Occipital lobe (tissue), 2 donors: Measurements from ENCODE around the gene RTL1. TPM values are rescaled to one million over a fixed set of nuclear protein-coding genes. Genes with fewer than 3 reads are reported as not detected.

Source experiments
- DNase-seq: peaks from one replicate; lab custom pipeline; 2025; lab: John Stamatoyannopoulos, UW
- total RNA-seq: library from RNA; depleted of rRNA; stranded (reverse); fragments of >200 nt; gene quantifications from one replicate; pipeline ENCODE4 v1.2.3, GENCODE V29; 2014

RTL1 gene
- total RNA-seq, 1 donor from 2014 or later: not detected

DNA sequence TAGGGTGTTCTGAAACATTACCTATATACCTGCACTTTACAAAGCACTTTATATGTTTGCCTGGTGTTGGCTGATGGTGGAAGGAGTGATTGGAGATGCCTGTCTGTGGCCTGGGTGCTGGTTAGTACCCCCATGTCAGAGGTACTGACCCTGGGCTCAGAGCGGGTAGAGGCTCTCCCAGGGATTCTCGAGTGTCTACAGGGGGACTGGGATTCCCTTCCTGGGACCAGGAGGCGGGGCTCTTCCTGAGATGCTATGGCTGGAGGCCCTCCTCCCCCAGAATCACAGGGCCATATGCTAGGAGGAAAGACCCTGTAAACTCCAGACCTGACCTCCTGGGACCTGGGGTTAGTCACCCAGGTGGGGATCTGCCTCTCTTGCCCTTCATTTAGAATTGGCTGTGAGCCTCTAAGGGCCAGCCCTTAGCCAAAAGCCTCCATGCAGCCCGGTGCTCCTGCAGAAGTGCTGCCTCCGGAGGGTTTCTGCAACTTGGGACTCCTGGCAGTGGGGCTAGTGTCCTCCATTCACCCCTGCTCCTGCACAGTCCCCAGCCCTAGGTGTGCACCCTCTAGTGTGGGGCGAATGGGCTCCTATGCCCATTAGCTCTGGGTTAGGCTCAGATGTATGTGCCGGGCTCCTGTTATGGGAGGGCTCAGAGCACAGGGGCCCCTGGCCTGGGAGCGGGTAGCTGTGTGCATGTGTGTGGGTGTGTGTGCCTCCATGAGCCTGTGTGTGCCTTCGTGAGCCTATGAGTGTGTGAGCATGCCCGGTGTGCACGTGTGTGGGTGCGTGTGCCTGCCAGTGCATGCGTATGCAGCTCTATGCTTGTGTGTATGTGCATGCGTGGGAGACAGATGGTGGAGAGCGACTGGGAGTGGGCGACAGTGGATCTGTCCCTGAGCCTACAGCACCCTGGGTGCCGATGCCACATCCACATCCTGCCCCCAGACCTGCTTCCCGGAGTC is 36.6 kb downstream of the RTL1 start:
- no peak for DNase-seq

DNA sequence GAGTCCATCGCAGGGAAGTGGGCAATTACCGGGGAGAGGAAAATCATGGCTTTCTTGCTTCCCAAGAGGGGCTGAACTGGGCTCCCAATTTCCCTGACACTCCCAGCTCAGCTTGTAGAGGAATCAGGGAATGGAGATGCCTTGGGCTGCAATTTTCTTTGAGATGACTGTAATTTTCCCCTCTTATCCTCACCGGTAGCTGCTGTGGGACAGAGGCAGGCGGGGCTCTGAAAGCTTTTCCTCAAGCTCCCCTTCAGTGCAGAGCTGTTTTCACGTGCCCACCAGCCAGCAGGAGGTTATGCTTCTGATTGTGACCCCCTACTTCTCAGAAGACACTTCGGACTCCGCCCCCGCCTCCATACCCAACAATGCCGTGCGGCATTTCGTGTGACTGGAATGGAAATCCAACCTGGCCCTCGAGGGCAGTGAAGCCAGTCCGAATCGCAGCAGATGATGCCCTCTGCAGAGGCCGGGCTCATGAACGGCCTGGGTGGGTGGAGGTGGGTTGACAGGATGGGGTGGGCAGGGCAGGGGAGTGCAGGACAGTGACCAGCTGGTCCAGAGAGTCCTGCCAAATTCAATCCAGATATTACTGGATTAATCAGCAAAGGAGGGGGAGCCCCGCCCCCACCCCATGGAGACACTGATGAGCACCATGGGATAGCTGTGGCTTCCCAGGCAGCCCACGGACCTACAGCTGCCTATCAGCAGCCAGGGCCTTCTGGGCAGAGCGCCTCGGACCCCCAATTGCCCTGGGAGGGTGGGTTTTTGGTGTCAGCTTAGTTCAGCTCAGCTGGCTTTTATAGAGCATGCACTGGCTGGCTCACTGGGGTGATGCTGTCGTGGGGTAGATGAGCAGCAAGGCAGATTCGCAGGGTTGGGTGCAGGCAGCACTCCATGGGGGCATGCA is 37.6 kb downstream of the RTL1 start:
- no peak for DNase-seq

DNA sequence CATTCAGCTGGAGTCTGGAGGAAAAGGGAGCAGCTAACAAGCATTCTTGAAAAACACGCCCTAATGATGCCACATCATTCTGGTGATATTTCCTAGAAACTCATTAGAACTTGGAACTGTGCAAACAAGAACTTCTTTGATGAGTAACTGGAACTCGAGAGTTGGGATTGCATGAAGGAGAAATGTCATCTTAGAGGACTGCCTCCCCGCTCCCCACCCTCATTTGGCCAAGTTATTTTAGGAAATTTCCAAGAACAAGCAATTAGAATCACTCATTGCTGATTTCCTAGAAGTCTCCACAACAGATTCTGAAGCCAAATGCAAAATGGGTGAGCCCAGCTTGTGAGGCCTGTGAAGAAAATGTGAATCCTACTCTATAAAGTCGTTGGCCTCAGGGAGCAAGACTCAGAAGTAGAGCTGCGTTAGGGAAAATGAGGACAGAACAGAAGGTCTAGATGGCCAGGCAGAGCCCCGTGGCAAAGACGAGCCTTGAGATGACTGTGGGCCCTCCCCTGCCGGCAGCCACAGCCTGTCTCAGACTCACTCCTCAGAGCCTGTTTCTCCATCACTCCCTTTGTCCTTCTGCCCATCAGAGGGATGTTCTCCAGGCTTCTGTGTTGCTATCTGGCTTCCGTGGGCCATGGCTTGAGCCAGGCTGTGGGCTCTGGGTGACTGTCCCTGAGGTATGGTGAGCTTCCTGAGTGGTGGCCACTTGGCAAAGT is 38.4 kb downstream of the RTL1 start:
- DNase-seq: no peak

DNA sequence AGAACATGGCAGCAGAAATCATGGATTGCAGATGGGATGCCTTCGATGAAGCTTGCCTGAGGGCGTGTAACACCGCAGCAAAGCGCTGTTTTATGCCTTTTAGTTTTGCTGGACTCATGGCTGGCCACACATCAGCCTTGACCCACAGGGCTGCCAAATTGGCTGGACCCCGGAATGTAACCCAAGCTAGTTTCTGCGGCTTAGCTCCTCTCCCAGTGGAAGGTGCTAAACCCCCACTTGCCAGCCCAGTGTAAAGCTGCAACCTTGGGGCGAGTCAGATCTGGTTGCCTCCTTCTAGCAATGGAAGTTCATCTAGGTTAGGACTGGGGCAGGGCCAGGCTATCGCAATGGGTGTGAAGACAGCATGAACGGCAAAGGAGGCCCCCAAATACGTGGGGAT is 39.3 kb downstream of the RTL1 start:
- DNase-seq: no peak

DNA sequence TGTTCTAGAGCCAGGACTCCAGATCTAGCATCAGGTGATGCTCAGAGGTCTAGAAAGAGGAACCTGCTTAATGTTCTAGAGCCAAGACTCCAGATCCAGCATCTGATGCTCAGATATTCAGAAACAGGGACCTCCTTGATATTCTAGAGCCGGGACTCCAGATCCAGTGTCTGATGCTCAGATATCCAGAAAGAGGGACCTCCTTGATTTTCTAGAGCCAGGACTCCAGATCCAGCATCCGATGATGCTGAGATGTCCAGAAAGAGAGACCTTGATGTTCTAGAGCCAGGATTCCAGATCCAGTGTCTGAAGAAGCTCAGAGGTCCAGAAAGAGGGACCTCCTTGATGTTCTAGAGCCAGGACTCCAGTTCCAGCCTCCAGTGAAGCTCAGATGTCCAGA is 40.7 kb downstream of the RTL1 start:
- DNase-seq: no peak

DNA sequence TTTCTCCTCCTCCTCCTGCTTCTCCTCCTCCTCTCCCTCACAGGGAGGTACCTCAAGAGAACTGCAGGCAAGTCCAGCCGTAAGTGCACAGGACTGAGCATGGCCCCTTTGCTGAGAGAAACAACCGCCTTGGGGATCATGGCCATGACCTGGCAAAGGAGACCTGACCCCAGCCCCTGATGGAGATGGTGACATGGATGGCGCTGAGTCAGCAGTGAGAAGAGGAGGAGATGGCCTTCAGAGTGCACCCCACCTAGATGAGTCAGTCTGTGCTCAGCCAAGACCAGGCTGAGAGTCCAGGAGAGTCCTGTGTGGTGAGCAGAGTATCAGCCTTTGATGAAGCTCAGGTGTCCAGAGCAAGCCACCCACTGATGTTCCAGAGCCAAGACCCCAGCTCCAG is 41.2 kb downstream of the RTL1 start:
- DNase-seq: no peak

DNA sequence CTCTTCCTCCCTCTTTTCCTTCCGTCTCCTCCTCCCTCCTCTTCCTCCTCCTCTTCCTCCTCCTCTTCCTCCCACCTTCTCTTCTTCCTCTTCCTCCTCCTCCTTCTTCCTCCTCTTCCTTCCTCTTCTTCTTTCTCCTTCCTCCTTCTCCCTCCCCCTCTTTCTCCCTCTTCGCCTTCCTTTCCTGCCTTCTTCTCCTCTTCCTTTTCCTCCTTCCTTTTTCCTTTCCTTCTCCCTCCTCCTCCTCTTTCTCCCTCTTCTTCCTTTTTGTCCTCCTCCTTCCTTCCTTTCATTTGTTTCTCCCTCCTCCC is 41.6 kb downstream of the RTL1 start:
- DNase-seq: no peak

DNA sequence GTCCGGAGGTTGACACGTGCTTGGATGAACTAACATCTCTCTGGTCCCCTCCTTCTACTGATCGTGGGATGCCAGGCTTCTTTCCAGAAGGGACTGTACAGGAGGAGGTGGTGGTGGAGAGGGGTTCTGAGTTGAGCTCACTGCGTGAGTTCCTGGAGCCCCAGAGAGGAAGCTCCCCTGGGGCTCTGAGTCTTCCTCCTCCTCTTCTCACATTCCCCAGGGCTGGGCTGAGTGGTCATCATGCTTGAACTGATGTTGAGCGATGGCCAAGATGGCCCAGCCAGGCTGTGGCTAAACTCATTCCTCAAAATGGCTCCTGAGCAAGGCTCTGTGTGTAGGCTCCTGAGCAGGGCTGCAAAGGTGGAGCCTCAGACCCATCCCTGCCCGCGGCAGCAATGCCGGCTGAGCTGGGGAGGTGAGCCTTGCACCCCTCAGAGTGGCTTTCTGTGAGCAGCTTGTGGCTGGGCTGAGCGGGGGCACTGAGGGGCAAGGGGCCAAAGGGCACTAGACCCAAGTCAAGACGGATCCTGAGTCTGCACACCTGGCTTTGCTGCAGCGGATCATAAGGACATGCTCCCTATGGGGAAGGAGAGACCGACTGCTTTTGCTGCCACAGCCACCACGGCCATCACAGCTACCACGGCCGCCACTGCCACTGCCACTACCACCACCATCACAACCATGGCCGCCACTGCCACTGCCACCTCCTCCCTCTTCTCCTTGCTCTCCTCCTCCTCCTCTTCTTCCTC is 42.2 kb downstream of the RTL1 start:
- no peak for DNase-seq

DNA sequence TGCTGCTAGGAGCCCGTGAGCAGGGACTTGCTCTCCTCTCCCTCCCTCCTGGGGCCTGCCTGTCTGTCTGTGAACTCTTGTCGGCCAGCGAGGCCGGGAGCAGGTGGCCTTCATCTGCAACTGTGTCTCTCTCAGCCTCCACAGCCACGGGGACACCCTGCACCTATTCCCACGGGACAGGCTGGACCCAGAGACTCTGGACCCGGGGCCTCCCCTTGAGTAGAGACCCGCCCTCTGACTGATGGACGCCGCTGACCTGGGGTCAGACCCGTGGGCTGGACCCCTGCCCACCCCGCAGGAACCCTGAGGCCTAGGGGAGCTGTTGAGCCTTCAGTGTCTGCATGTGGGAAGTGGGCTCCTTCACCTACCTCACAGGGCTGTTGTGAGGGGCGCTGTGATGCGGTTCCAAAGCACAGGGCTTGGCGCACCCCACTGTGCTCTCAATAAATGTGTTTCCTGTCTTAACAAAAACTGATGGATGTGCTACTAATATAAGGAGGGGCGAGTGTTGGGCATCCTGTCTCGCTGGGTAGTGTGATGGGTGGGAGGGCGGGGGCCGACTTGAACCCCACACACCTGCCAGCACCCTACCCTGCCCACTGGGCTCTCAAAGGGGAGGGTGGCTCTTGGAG is 42.9 kb downstream of the RTL1 start:
- no peak for DNase-seq

DNA sequence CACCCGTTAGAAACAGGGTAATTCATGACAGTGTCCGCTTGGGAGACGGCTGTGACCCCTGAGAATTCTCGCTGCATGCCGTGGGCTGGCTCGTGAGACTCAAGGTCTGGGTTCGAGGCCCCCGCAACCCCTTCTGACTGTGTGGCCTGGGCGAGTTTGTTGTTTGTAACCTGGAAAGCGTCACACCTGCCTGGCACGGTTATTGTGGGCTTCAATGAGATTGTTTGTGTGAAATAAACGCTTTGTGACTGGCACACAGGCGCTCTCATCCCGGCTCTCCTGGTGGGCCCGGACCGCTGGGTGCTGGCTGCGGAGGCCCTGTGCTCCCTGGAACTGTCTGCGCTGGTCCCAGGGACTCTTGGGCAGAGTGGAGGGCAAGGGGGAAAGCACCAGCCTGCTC is 43.7 kb downstream of the RTL1 start:
- no peak for DNase-seq

DNA sequence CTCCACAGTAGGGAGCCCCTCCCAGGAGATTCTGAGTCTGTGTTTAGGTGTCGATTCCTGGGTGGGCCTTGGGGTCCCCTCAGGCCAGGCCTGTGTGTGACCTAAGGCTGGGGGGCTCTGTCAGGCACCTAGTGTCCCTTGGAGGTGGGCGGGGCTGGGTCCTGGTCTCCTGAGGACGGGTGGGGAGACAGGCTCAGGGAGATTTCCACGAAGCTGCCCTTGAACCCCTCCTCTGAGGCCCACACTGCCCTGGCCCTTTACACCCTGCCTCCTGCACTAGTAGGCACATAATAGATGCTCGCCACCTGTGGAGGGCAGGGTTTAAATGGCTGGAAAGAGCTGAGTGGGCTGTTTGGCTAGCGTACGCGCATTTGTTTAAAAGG is 44.7 kb downstream of the RTL1 start:
- DNase-seq: no peak

DNA sequence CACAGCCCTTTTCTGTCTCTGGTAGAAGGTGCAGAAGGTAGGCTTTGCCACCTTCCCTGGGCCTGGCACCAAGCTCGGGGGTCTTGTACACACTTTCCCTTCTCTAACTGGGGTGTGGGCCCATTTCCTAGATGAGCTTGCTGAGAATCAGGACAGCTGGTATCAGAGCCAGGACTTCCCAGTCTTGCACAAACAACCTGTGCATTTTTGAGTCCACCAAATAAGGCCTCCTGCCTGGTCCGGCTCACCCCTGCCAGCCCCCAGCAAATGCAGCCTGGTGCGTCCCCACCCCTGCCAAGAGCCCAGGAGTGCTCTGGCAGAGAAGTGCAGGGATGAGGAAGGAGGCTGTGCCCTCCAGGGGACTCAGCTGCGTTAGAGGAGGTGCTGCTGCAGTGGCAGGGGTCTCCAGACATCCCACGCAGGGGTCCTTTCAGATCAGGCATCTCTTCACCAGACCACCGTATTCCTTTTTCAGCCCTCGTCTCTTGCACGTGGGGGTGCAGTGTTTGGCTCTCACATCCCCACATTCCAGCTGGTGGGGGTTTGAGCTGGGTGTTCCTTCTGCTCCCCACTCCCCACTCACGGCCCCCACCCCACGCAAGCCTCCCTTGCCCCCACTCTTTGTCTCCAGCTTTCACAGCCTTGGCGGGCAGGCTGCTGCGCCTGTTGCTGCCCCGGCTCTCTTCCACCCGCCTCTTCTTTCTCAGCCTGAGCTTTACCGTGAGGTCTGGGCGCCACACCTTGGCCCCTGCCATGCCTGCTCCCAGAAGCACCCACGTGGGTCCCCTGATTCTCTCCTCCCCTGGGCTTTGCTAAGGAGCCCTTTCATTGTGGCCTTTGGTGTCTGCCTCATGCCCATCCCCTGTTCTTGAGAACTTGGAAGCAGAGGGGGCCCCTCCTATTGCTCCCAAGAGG is 45.3 kb downstream of the RTL1 start:
- no peak for DNase-seq

DNA sequence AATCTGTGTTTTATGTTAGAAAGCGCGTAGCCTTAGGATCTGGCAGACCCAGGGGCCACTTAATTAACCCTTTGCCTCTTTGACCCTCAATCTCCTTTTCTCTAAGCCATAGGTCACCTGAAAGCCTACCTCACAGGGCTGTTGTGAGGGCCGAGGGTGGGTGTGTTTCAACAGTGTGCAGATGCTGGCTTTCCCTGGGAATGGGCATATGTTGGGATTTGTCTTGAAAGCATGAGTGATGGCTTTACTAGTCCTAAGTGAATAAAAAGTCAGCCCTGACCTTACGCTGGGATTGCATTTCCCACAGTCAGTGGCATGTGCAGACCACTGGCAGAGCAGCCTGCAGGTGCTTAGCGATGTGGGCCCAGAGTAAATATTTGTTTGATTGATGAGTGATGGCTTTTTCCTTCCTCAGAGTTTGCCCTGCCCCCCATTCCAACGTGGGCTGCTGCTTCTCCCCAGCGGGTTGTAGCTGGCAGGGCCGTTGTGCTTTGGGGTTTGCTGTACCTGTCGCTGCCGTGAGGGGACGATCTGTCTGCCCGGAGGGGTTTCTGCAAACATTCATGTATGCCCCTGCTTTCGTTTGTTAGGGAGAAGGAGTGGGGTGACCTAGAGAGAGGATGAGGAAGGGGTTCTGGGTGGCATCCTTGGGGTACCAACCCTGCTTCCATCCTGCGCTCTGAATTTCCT is 46.1 kb downstream of the RTL1 start:
- no peak for DNase-seq

DNA sequence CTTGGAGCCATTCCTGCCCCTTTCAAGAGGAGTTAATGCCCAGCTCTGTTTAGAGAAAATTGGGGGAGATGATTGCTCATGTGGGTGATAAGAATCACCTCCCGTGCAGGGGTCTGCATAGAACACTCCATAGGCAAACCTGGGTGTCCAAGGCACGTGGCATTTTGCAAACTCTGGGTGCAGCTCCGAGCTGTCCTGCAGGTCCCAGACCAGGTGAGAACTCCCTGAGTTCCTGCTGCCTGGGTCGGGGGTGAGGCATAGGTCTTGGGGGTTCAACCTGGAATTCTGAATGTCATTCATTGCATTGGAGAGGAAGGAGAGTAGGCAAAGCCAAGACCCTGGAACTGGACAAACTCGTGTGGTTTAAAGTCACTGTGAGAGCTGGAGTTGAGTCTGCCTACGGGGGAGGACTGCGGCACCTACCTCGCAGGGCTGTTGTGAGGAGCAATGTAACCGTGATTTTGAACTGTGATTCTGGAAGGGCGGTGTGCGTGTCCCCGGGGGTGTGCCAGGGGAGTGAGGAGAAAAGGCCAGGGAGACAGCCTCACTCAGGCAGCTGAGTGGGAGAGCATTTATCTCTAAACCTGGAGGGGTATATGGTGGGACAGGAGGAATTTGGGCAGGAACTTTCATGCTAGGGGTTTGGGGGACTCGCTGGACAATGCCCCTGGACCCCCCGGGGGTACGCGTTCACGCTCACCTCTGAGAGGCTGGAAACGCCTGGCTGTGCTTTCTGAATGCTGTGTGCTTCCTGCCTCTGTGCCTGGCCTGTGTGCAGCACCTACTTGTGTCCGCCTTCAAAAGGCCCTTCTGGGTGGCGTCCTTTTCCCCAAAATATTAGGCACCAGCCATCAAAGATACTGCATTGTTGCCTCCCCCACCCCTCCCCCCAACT is 47.2 kb downstream of the RTL1 start:
- no peak for DNase-seq

DNA sequence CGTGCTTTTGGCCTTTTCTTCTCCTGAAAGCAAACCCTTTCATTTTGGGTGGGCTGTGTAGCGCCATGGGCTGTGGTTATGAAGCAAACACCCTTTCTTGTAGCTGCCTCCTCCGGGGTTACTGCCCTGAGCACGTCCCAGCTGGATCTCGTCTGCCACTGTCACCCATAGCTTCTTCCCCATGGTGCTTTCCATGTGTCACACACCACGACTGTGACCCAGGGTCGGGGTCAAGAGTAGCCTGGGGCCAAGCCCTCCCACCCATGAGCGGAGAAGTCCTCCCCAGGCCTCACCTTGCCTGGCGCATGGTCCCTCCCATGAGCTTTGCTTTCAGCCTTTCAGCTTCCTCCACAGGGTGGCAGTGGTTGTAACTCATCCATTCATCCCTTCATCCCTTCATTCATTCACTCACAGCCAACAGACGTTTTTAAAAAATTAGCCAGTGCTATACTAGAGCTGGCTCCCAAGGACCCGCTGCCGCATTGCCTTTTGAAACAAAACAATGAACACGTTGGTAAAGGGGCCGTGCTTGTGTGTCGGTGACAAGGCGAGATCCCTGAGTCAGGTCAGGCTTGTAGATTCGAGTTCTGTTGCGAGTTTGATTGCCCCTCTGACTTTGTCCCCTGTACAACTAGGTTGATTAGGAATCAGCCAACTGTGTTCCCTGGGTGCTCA is 48.1 kb downstream of the RTL1 start:
- DNase-seq: no peak

DNA sequence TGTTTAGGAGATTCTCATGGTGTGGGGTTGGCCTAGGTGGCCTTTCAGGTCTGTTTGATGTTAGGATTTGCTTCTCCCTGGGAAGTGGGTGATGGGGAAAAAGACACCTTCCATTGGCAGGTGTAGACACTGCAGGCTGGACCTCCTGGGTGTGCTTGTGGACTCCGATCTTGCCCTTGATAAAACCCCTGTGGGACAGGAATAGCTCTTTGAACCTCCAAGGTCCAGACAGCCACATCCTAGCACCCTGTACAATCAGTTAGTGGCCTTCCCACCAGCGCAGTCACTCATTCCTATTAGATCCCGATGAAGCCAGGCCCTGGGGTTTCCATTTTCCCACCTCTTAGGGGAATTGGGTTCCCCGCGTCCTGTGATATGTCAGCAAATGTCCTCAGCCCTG is 49.1 kb downstream of the RTL1 start:
- DNase-seq: no peak

DNA sequence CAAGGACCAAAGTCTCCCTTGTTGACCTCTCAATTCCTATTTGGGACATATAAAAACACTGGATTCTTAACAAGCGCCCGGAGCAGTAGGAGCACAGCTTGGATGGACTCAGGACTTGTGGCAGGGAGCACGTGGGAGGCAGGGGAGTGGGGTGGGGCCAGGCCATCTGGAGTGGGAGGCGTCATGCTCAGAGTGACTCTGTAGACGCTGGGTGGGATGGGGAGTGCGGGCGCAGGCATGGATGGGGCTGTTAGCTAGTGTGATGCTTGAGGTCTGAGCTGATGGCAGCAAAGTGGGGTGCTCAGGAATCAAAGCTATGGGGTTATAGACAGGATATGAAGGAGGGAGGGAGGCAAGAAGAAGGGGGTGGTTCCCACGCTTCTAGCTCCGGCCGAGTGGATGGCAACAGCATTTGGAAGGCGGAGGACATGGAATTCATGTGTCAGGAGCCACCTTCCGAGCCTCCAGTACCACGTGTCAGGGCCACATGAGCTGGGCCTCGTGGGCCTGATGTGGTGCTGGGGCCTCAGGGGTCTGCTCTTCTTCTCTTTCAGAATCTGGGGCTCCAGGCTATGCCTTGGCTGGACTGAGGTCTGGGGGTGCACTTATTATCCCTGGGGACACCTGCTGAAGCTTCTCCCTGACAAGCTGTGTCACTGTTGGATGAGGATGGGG is 51.4 kb downstream of the RTL1 start:
- DNase-seq: no peak
